Chondrocyte (in vitro differentiated cells): ENCODE measurements around the gene FOXO3B. TPM values are rescaled to one million over a fixed set of nuclear protein-coding genes. Genes with fewer than 3 reads are reported as not detected.
"Not testable (repeated sequence)": the region's sequence is repeated elsewhere in the genome, so short reads cannot be mapped to it uniquely, and the experiment has no call there.

Experiments
- DNase-seq: peaks from one replicate; pipeline ENCODE4 v3.0.0; 2021; ENCODE audit warnings: mixed read lengths, low spot score
- H3K27ac Mint-ChIP-seq: one replicate; pipeline ENCODE4 v1.8.0; 2021; ENCODE audit warnings: mild to moderate bottlenecking, moderate library complexity, mixed read lengths; ENCODE audit not compliant: unreplicated experiment
- H3K27me3 Mint-ChIP-seq: 2 replicates; pipeline ENCODE4 v1.8.0; 2021; ENCODE audit warnings: low read depth, mixed read lengths
- H3K36me3 Mint-ChIP-seq: 2 replicates; pipeline ENCODE4 v1.8.0; 2021; ENCODE audit warnings: low read depth, mixed read lengths
- H3K4me1 Mint-ChIP-seq: 2 replicates; pipeline ENCODE4 v1.8.0; 2021; ENCODE audit warnings: low read depth, mild to moderate bottlenecking, mixed read lengths
- H3K4me3 Mint-ChIP-seq: one replicate; pipeline ENCODE4 v1.8.0; 2021; ENCODE audit warnings: mild to moderate bottlenecking, moderate library complexity, mixed read lengths; ENCODE audit not compliant: unreplicated experiment
- H3K9me3 Mint-ChIP-seq: 2 replicates; pipeline ENCODE4 v1.8.0; 2021; ENCODE audit warnings: low read depth, mixed read lengths
- long read RNA-seq: library from polyadenylated mRNA; stranded (forward); transcript quantifications from one replicate; pipeline ENCODE4 v2.0.0, GENCODE V29; 2021
- total RNA-seq: library from RNA; stranded (reverse); gene quantifications from 3 replicates; pipeline ENCODE4 v1.2.1, GENCODE V29; 2021
- TF ChIP-seq, protein P1 (sequence below): fragments of 200-600 bp; sonication (generic); IDR thresholded peaks from 2 replicates; pipeline ENCODE4 v1.5.0; 2021; ENCODE audit warnings: antibody characterized with exemption, mild to moderate bottlenecking, moderate library complexity

FOXO3B gene
- 6.9 to 7.5 TPM (median 7.0 TPM) in 3 replicates for total RNA-seq
- long read RNA-seq, partial matches to known transcripts, result 0 of 2 reads
- long read RNA-seq, other reads (novel, unspliced or antisense), result 0 of 2 reads

DNA sequence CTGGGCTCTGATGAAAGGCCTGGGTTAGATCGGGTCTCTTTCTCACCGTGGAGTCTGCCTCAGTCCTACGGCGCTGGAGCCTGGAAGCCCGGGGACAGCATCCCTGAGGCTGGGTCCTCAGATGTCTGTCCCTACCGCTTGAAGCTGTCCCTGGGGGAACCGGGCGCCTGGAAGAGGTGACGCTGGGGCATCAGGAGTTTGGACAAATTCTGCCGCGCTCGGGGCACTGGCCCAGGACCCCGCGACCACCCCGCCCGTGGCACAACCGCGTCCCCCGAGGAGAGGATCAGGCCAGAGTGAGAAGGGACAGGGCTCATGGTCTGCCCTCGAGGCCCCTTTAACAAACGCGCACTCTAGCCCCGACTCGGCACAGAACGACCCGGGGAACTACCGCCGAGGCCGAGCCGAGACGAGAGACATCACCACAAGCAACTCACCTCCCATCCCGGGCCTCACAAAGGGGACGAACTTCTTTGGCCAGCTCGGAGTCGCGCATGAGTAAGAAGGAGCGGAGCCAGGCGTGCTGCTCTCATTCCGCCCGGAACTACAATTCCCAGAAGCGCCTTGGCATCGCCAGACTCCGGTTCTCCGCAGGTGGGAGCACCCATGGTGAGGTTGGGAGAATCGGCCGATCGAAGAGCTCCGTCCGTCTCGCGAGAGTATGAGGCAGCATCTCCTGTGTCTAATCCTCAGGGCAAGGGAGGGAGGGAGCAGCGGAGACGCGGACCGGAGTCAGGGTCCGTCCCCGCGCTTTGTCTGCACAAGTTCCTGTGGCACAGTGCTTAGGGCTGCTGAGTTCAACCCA is at the start of gene FOXO3B:
Gene FOXO3B, minus strand, starts transcription at position 548 of the 805 bp plus-strand sequence. CDS start 663 bp downstream, outside the sequence.
- Mint-ChIP-seq H3K27ac (peak within 1 kb of the TSS; percentile 57), H3K36me3 (peaks cover 11% of the 10 kb centered on the region), H3K4me3 (peak within 1 kb of the TSS; percentile 74)
- DNase-seq, H3K4me1 Mint-ChIP-seq, H3K27me3 Mint-ChIP-seq, H3K9me3 Mint-ChIP-seq: not testable (repeated sequence)

DNA sequence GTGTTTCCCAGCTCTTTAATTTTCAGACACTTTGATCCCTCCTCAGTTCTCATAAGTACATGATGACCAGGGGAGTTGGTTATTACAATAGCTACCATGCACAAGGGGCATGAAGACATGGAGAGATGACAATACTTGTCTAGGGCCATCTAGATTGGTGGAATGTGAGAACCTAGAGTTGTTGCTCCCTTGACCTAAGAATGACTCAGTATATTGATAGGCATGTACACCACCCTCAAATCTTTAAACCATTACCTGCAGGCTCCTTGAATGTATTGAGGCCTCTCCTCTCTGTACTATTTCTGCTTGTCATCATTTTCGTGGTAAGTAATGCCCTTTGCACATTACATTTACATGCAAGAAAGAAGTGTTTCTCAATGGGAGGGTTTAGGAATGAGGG is 41.4 kb upstream of the FOXO3B start:
- peaks cover 20% of the 10 kb centered on the region for H3K4me1 Mint-ChIP-seq
- H3K4me3 Mint-ChIP-seq, H3K27me3 Mint-ChIP-seq, H3K36me3 Mint-ChIP-seq, H3K9me3 Mint-ChIP-seq, DNase-seq, H3K27ac Mint-ChIP-seq: not testable (repeated sequence)

DNA sequence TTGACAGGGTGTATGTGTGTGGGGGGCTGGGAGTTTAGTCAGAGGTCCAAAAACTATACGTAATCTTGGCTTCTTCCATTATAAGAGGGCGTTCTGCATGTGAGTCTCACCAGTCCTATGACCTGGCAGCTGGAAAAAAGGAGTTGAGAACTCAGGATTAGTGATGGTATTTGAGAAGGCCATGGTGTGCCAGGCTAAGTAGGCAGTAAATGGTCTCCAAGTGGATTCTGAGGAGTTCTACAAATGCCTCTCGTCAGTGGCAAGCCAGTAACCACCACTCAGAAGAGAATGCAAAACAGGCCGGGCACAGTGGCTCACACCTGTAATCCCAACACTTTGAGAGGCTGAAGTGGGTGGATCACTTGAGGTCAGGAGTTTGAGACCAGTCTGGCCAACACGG is 40.5 kb upstream of the FOXO3B start:
- H3K4me1 Mint-ChIP-seq, result peaks cover 20% of the 10 kb centered on the region
- not testable (repeated sequence) for H3K4me3 Mint-ChIP-seq, H3K27ac Mint-ChIP-seq, H3K36me3 Mint-ChIP-seq, DNase-seq, H3K27me3 Mint-ChIP-seq, H3K9me3 Mint-ChIP-seq

DNA sequence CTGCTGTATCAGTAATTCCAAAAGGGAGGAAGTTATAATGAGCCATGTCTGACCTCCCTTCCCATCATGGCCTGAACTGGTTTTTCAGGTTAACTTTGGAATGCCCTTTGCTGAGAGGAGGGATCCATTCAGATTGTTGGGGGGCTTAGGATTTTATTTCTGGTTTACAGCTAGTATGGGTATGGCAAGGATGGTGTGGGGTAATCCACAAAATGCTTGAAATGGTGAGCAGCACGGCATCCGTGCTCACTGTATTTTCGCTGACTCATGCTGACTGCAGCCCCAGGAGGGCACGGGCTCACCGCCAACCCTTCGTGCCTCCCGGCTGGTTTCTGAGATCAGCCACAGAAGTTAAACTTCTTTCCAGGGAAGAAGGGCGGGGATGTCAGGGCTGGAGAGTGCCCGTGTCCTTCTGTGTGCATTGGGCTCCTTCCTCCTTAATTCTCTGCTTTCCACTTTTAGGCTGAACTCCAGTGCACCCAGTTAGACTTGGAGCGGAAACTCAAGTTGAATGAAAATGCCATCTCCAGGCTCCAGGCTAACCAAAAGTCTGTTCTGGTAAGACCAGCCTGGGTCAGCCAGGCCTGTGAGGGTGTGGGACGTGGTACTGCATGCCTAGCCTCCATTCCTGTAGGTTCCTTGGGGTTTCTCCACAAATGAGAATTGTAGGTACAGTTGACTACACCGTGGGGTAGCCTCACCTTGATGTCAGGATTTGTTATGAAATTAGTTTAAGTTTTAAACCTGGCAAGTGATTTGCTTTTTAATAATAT is 39.8 kb upstream of the FOXO3B start:
- Mint-ChIP-seq H3K4me1 (peaks cover 20% of the 10 kb centered on the region), H3K27ac (peak overlapping the region; percentile 90)
- H3K9me3 Mint-ChIP-seq, H3K27me3 Mint-ChIP-seq, H3K4me3 Mint-ChIP-seq, H3K36me3 Mint-ChIP-seq, DNase-seq: not testable (repeated sequence)

DNA sequence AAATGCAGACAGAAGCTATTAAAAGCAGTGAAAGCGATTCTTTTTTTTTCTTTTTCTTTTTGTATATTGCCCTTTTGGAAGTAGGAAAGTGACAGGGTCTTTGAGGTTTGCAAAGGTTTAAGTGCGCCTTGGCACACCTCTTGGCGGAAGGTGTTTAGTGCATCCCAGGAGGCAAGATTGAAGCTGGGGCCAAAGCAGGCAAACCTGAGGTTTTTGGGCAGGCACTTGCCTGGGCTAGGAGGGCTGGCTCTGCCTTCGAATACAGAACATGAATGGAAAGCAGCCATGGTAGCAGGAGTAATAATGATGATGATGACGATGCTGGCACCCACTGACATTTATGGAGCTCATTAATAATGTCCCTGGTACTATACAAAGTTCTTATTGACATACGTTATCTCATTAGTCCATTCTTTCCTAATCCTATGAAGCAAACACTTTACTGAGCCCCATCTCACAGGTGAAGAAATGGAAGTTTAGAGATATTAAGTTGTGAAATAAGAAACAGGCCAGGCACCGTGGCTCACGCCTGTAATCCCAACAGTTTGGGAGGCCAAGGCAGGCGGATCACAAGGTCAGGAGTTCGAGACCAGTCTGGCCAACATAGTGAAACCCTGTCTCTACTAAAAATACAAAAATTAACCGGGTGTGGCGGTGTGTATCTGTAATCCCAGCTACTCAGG is 37.5 kb upstream of the FOXO3B start:
- not testable (repeated sequence) for H3K36me3 Mint-ChIP-seq, DNase-seq, H3K27me3 Mint-ChIP-seq, H3K4me3 Mint-ChIP-seq, H3K9me3 Mint-ChIP-seq
- H3K4me1 Mint-ChIP-seq, result peaks cover 20% of the 10 kb centered on the region
- peak overlapping the region; percentile 64 for H3K27ac Mint-ChIP-seq

DNA sequence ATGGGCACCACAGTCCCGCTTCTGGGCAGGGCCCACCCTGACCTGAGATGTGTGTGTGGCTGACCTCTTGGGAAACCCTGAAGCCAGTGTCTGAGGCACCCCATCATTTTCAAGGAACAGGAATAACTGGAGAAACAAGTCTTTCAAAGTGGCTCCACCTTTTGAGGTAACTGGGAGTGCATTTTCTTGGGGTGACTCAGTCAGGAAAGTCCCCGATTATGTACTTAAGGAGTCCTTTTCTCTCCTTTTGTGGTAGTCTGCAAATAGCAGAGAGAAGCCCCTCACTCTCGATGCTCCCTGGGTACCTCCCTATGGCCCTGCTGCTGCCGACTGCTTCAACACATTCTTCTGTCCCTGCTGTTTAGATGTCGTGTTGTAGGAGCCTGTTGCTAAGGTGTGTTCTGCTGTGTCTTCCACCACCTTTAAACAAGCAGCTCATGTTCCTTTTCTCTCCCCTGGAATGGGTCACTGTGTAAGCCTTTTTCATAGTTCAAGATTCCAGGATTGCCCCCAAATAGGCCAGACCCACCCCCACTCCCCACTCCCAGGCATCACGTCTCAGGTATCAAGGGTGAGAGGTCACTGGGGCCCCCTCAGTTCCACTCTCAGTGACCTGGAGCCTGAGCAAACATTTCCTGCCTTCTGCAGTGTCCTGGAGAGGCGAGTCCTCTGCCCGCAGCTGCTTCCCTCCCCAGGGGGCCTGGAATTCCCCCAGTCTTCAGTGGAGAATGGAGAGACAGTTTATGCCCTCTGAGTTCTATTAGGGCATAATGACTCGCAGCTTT is 36.7 kb upstream of the FOXO3B start:
- H3K9me3 Mint-ChIP-seq, H3K27me3 Mint-ChIP-seq, H3K36me3 Mint-ChIP-seq, H3K4me3 Mint-ChIP-seq, DNase-seq: not testable (repeated sequence)
- H3K27ac Mint-ChIP-seq, result peak overlapping the region; percentile 64
- H3K4me1 Mint-ChIP-seq, result peaks cover 20% of the 10 kb centered on the region

DNA sequence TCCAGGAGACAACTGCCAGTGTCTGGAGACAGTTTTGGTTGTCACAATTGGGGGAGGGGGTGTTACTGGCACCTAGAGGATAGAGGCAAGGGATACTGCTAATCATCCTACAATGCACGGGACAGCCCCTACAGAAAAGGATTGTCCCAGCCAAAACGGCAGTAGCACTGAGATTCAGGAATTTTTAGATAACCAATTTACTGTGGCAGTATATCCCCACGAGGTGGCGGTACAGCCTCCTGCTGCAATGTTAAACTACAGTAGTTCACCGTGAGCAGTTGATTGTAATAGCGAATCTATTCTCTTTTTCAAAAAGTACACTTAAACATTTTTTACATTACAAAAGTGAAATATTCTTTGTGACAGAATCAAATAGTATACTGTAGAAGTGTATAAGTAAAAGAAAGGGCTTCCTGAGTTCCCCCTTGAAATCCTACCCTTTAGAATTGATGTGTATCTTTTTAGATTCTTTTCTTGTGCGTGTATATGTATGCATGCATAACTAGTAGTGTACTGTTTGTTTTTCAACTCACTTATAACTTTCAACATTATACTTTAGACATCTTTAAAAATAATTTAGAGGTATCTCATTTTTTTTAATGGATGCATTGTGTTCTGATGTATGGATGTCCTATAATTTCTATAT is 30.4 kb upstream of the FOXO3B start:
- TF ChIP-seq, protein P1, sequence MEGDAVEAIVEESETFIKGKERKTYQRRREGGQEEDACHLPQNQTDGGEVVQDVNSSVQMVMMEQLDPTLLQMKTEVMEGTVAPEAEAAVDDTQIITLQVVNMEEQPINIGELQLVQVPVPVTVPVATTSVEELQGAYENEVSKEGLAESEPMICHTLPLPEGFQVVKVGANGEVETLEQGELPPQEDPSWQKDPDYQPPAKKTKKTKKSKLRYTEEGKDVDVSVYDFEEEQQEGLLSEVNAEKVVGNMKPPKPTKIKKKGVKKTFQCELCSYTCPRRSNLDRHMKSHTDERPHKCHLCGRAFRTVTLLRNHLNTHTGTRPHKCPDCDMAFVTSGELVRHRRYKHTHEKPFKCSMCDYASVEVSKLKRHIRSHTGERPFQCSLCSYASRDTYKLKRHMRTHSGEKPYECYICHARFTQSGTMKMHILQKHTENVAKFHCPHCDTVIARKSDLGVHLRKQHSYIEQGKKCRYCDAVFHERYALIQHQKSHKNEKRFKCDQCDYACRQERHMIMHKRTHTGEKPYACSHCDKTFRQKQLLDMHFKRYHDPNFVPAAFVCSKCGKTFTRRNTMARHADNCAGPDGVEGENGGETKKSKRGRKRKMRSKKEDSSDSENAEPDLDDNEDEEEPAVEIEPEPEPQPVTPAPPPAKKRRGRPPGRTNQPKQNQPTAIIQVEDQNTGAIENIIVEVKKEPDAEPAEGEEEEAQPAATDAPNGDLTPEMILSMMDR, result peak; percentile 80
- H3K4me3 Mint-ChIP-seq, H3K36me3 Mint-ChIP-seq, DNase-seq, H3K27me3 Mint-ChIP-seq, H3K4me1 Mint-ChIP-seq, H3K27ac Mint-ChIP-seq, H3K9me3 Mint-ChIP-seq: not testable (repeated sequence)

DNA sequence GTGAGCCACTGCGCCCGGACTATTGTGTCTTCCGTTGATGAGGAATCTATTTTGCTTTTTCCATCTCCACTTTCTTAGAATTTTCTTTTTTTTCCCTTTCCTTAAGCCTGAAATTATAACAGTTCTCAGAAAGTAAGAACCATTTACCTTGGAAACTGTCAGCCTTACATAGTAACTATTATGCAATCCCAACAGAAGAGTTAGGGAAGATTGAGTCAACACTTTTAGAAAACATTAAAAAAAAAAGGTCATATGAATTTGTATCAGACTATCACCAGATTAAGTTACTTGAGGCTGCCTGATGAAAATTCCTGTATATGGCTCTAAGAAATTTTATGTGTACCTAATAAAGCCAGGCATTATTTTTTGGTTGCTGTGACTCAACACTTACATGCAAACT is 26.1 kb upstream of the FOXO3B start:
- DNase-seq, H3K36me3 Mint-ChIP-seq, H3K27me3 Mint-ChIP-seq, H3K9me3 Mint-ChIP-seq, H3K4me1 Mint-ChIP-seq, H3K4me3 Mint-ChIP-seq, H3K27ac Mint-ChIP-seq: not testable (repeated sequence)

DNA sequence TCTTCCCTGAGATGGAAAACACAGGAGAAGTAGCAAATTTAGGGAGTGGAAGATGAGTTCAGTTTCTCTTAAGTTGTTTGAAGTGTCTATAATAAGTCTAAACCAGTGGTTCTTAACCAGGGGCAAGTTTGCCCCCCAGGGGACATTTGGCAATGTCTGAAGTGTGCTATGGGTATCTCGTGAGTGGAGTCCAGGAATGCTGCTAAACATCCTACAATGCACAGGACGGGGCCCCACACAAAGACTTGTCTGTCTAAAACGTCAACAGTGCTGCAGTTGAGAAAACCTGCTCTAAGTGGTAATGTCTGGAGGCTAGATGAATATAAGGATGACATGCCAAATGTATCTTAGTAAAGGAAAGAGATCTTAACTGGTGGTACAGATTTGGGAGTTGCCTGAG is 23.8 kb upstream of the FOXO3B start:
- H3K4me3 Mint-ChIP-seq, DNase-seq, H3K27ac Mint-ChIP-seq, H3K27me3 Mint-ChIP-seq, H3K36me3 Mint-ChIP-seq, H3K9me3 Mint-ChIP-seq, H3K4me1 Mint-ChIP-seq: not testable (repeated sequence)
